Fibroblast of pulmonary artery (primary cell): Measurements from ENCODE around the gene ATP9B.

Experiments
- DNase-seq: peaks from one replicate; pipeline ENCODE4 v3.0.0-alpha.2; 2010; ENCODE audit warnings: low read depth
- H3K4me3 ChIP-seq: replicated peaks from 2 replicates; pipeline ENCODE4 v1.5.1; 2011; ENCODE audit warnings: low read depth, mild to moderate bottlenecking, control low read depth, low read length, moderate library complexity
- CTCF ChIP-seq: IDR thresholded peaks from 2 replicates; pipeline ENCODE4 v1.5.1; 2011; ENCODE audit warnings: mild to moderate bottlenecking, control low read depth, low read length, inconsistent platforms; ENCODE audit errors: missing control alignments

The ATP9B gene

DNA sequence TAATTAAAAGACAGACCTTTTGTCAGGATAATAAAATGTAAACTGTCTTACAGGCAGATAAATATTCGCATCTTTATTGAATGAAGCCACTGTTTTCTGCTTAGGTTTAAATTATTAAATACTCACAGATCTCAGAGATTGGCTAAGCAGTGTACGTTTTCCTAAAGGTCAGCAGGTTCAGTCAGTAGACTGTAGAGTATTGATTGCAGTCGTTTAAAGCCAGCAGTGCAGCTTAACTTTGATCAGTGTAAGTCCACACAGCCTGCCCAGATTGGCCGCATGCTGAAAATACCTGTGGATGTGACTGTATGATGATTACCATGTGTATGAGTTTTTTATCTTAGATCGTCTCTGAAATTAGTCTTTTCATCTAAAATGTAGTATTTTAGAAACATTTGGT is 42.3 kb downstream of the ATP9B start:
- TF ChIP-seq CTCF, result no peak
- DNase-seq, result no peak
- no peak overlapping the region for H3K4me3 ChIP-seq

GRCh38 chr18:79117385-79117784 is 48.2 kb downstream of the ATP9B start:
- no peak for TF ChIP-seq CTCF
- no peak for DNase-seq
- no peak overlapping the region for H3K4me3 ChIP-seq

- no peak for DNase-seq
- TF ChIP-seq CTCF, result no peak
- H3K4me3 ChIP-seq, result no peak overlapping the region
Observed at GRCh38 chr18:79117788-79118187, 48.6 kb downstream of the ATP9B start.

DNA sequence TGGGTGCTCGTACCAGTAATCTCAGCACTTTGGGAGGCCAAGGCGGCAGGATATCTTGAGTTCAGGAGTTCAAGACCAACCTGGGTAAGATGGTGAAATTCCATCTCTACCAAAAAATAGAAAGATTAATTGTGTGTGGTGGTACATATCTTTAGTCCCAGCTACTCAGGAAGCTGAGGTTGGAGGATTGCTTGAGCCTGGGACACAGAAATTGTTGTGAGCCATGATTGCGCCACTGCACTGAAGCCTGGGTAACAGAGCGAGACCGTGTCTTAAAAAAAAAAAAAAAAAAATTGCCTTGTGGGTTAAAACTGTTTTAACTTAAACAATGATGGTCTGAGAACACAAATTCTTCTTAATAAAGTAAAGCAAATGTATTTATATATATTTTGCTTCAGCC is 49.6 kb downstream of the ATP9B start:
- TF ChIP-seq CTCF, result no peak
- no peak for DNase-seq
- H3K4me3 ChIP-seq, result no peak overlapping the region

GRCh38 chr18:79121746-79122474 is 52.7 kb downstream of the ATP9B start:
- H3K4me3 ChIP-seq, result no peak overlapping the region
- peak; percentile 36 for DNase-seq
- no peak for TF ChIP-seq CTCF

DNA sequence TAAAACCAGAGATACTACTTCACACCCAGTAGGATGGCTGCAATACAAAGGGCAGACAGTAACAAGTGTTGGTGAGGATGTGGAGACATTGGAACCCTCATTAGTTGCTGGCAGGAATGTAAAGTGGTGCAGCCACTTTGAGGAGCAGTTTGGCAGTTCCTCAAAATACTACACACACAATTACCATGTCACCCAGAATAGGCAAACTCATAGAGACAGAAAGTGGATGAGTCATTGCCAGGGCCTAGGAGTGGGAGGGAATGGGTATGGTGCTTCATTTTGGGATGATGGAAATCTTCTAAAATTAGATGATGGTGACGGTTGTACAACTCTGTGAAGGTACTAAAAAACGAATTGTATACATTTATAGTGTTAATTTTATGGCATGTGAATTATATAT is 54.8 kb downstream of the ATP9B start:
- no peak for TF ChIP-seq CTCF
- no peak for DNase-seq
- no peak overlapping the region for H3K4me3 ChIP-seq

DNA sequence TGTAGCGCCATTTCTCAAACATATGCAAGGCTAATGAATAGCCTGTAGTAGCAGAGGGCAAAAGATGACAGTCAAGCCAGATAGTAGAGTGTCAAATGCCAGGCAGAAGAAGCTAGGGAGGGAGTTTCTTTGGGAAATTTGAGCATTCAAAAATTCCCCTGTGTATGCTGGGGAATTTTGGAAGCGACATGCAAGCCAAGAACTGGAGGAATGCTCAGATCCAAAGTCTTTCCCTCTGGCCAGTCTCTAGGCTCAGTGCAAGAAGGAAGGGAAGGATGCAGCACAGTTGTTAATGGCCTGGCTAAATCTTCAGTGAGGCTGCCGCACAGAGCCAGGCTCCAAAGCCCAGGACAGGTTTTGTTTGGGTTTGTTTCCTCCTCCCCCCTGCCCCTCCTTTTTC is 59.9 kb downstream of the ATP9B start:
- no peak for DNase-seq
- TF ChIP-seq CTCF, result no peak
- no peak overlapping the region for H3K4me3 ChIP-seq
